Measurements from ENCODE around the gene IKZF1.

IKZF1 gene

GRCh38 chr7:50266635-50267386 is 37.7 kb upstream of the IKZF1 start:
- ChIA-PET POLR2A (interaction anchor here (1.3 kb wide), 1 partner anchor 16 kb away, joined by 5 read pairs; no protein-coding TSS in a partner anchor), CTCF (interaction anchor here (0.8 to 4.0 kb wide), 18 partner anchors 10 to 151 kb away, joined by 3 to 15 read pairs (median 4); partner anchors contain the start of gene IKZF1)
- DNase-seq (ENCODE audit: extremely low spot score) = peak; percentile 59
- TF ChIP-seq CTCF (IDR thresholded peaks at IDR 0.05; ENCODE audit: control extremely low read depth, extremely low read depth, low read depth, missing control alignments) = no peak

- CTCF ChIA-PET = interaction anchor here (0.8 to 4.0 kb wide), 15 partner anchors 9 to 150 kb away, joined by 3 to 15 read pairs (median 4); partner anchors contain the start of gene IKZF1
- TF ChIP-seq CTCF (IDR thresholded peaks at IDR 0.05; ENCODE audit: control extremely low read depth, extremely low read depth, low read depth, missing control alignments) = no peak
- POLR2A ChIA-PET = interaction anchor here (1.3 kb wide), 1 partner anchor 15 kb away, joined by 5 read pairs; no protein-coding TSS in a partner anchor
- no peak for DNase-seq (ENCODE audit: extremely low spot score)
Measured at GRCh38 chr7:50267525-50268041, 36.9 kb upstream of the IKZF1 start.

GRCh38 chr7:50268223-50268622 is 36.3 kb upstream of the IKZF1 start:
- no peak for DNase-seq (ENCODE audit: extremely low spot score)
- no peak for TF ChIP-seq CTCF (IDR thresholded peaks at IDR 0.05; ENCODE audit: control extremely low read depth, extremely low read depth, low read depth, missing control alignments)
- ChIA-PET CTCF (interaction anchor here (1.0 to 4.0 kb wide), 10 partner anchors 8 to 143 kb away, joined by 3 to 15 read pairs (median 5); no protein-coding TSS in a partner anchor), POLR2A (no interaction called here)

- DNase-seq (ENCODE audit: extremely low spot score) = no peak
- CTCF ChIA-PET = interaction anchor here (1.4 to 4.0 kb wide), 2 partner anchors 12 to 36 kb away, joined by 4 to 14 read pairs; partner anchors contain the start of gene IKZF1
Measured at GRCh38 chr7:50268990-50269389, 35.5 kb upstream of the IKZF1 start.

GRCh38 chr7:50270531-50271018 is 33.9 kb upstream of the IKZF1 start:
- ChIA-PET CTCF (interaction anchor here (2.3 to 6.2 kb wide), 2 partner anchors 25 to 40 kb away, joined by 7 to 46 read pairs; no protein-coding TSS in a partner anchor), POLR2A (no interaction called here)
- TF ChIP-seq CTCF (IDR thresholded peaks at IDR 0.05; ENCODE audit: control extremely low read depth, extremely low read depth, low read depth, missing control alignments) = no peak
- peak; percentile 34 for DNase-seq (ENCODE audit: extremely low spot score)

More at GRCh38 chr7:50268990-50269389, 35.5 kb upstream of the IKZF1 start:
- TF ChIP-seq CTCF (IDR thresholded peaks at IDR 0.05; ENCODE audit: control extremely low read depth, extremely low read depth, low read depth, missing control alignments) = no peak
- POLR2A ChIA-PET = no interaction called here

- ChIA-PET CTCF (interaction anchor here (0.7 to 6.2 kb wide), 16 partner anchors 9 to 94 kb away, joined by 3 to 46 read pairs (median 4); no protein-coding TSS in a partner anchor), POLR2A (interaction anchor here (0.6 to 0.9 kb wide), 2 partner anchors 43 to 67 kb away, joined by 3 read pairs; no protein-coding TSS in a partner anchor)
- DNase-seq (ENCODE audit: extremely low spot score) = no peak
- TF ChIP-seq CTCF (IDR thresholded peaks at IDR 0.05; ENCODE audit: control extremely low read depth, extremely low read depth, low read depth, missing control alignments) = no peak
Measured at GRCh38 chr7:50272808-50273207, 31.7 kb upstream of the IKZF1 start.
